Measurements from ENCODE around the gene BMP6. TPM values are rescaled to one million over a fixed set of nuclear protein-coding genes. Genes with fewer than 3 reads are reported as not detected.
A peak's percentile ranks its signal among the peaks of the same experiment; 100 is the strongest.
"Not testable (repeated sequence)": the region's sequence is repeated elsewhere in the genome, so short reads cannot be mapped to it uniquely, and the experiment has no call there.

The BMP6 gene
- total RNA-seq, 1 donor from 2014 or later, result 3.6 TPM

- ATAC-seq, result no peak
- no peak for DNase-seq (ENCODE audit: low spot score)
Measured at GRCh38 chr6:7786214-7786661, 60.3 kb downstream of the BMP6 start.

DNA sequence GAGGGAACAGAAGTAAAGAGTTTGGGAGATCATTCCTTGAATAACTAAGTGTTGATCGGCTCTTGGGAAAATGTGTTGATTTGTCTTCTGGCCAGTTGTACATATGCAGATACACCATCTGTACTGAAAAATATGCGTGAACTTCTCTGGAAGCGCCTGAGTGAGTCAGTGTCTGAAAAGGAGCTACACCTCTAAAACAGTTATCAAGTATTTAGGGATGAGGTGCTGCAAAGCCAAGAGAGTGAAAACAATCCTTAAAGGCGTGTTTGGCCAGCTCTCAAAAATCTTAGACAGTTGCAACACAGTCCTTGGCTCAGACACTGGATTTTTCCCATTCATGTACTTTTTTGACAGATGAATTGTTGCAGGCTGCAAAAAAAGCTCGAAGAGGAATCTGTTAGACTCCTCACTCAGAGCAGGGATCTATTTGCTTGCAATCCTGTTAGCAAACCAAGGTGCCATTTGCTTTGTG lies 61.3 kb downstream of the BMP6 start:
- peak; percentile 47 for ATAC-seq
- DNase-seq (ENCODE audit: low spot score), result no peak

GRCh38 chr6:7787731-7788130 lies 61.8 kb downstream of the BMP6 start:
- no peak for ATAC-seq
- no peak for DNase-seq (ENCODE audit: low spot score)

DNA sequence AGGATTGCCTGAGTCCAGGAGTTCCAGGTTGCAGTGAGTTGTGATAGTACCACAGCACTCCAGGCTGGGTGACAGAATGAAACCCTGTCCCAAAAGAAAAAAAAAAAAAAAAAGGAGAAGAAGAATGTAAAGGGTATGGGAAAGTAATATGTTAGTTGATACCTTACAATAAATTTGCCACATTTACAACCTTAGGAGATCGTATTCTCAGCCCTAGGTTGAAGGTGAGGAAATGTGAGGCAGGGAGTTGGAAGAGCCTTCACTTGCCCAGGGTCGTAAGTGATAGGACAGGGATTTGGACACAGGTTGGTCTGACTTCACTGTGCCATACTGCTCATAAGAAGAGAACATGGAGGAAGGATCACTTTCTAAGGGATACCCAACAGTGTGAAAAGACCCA lies 68.6 kb downstream of the BMP6 start:
- ATAC-seq (no peak), DNase-seq (ENCODE audit: low spot score) (no peak)

- ATAC-seq (no peak), DNase-seq (ENCODE audit: low spot score) (no peak)
Measured at GRCh38 chr6:7797386-7797785, 71.5 kb downstream of the BMP6 start.

DNA sequence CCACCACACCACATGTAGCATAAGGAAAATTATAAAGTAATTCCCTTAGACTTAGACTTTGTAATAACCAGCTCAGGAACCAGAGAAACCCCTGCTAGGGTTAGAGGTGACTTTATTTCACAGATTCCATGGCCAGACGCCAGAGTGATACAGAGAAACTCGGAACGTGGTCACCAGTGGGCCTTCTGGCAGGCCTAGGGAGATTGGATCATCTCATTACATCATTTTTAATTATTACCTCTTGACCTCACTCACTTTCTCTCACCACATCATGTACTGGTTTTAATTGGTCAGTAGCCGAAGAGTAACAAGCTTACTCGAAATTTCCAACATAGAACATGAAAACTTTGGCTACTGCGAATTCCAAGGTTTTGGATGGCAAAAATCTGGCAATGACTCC lies 72.9 kb downstream of the BMP6 start:
- ATAC-seq (no peak), DNase-seq (ENCODE audit: low spot score) (no peak)

DNA sequence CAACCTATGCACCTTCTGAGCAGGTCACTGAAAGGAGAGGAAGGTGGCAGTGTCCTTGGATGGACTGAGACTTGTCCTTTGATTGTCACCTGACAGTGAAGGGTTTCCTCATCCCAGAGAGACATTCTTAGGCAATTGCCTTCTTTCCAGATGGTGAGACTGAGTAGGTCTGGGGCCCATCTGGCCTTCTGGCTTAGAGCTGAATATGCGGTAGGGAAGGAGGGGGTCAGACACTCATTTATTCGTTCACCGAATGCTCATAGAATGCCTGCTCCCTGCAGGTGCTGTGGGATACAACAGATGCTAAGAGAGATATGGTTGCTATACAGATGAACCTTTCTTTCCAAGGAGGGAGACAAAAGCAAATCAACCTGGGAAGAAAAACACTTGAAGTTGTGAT lies 76.8 kb downstream of the BMP6 start:
- no peak for ATAC-seq
- no peak for DNase-seq (ENCODE audit: low spot score)

DNA sequence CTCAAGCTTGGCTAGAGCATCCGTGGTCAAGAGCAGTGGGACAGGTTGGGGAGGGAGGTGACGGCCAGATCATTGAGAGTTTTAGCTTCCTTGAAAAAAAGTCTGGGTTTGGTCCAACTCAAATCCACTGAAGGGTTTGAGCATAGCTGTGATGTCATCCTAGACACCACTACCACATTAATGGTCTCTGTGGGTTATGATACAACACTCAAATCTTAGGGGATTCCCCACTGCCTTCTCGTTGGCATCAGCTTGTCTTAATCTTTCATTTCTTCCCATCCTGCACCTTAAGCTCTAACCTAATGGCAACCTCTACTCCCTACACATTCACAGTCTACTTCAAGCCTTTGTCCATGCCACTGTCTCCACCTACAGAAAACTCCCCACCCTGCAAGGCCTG lies 77.3 kb downstream of the BMP6 start:
- ATAC-seq (no peak), DNase-seq (ENCODE audit: low spot score) (no peak)

GRCh38 chr6:7805078-7805849 lies 79.4 kb downstream of the BMP6 start:
- DNase-seq (ENCODE audit: low spot score), result no peak
- ATAC-seq, result no peak

GRCh38 chr6:7805850-7806214 lies 79.9 kb downstream of the BMP6 start:
- no peak for DNase-seq (ENCODE audit: low spot score)
- no peak for ATAC-seq

DNA sequence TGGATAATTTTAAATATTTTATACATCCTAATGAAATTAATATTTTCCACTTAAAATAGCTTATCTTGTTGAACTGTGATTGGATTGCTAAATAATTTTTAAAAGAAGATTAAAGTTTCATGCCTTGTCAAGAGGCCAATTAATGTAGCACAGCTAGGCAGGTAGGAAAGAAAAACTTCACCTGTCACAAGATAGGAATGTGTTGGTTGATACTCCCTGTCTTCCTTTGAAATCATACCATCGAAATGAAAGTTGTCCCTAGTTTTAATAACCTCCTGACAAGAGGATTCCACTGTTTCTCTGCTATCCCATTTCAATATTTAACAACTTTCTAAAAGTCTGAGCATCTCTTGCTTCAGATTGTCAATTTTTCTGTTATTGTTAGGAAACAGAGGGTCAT lies 80.8 kb downstream of the BMP6 start:
- no peak for ATAC-seq
- no peak for DNase-seq (ENCODE audit: low spot score)

GRCh38 chr6:7809346-7809745 lies 83.4 kb downstream of the BMP6 start:
- ATAC-seq (no peak), DNase-seq (ENCODE audit: low spot score) (no peak)

- DNase-seq (ENCODE audit: low spot score) (no peak), ATAC-seq (no peak)
Measured at GRCh38 chr6:7811441-7811840, 85.5 kb downstream of the BMP6 start.

DNA sequence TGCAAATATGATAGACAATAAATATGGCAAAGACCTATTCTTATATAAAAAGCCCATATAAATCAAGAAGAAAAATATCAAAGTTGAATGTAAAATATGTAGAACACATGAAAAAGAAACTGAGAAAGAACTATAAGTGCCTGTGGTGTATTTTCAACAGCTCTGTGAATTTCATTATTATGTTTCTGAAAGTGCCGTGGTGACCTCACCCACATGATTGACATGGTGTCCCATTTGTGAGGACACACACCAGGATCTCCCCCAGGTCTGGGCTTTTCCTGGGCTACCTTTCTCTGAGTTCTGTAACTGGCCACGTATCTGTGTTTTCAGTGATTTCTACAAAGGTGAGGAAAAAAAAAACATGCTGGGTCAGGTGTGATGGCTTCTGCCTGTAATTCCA lies 86.7 kb downstream of the BMP6 start:
- ATAC-seq, result no peak
- DNase-seq (ENCODE audit: low spot score), result no peak

- DNase-seq (ENCODE audit: low spot score), result no peak
- no peak for ATAC-seq
Measured at GRCh38 chr6:7813193-7813592, 87.3 kb downstream of the BMP6 start.

- ATAC-seq, result no peak
- DNase-seq (ENCODE audit: low spot score), result no peak
Measured at GRCh38 chr6:7813704-7814103, 87.8 kb downstream of the BMP6 start.

DNA sequence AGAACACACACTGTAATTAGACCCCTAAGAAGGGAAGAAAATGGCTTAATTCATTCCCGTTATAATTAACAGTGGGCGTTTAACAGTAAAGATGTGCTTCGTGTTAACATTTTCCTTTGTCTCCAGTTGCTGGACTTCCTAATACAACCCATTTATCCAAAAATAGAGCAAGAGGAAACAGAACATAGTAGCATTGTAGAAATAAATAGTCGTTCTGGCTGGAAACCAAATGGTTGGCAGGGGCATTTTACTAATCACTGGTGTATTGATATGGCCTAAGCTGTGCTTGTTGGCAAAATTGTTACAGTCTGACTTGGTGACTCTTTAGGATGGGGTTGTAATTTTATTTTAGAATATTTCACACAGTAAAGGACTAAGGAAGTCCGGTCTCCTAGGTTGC lies 89.8 kb downstream of the BMP6 start:
- ATAC-seq, result no peak

DNA sequence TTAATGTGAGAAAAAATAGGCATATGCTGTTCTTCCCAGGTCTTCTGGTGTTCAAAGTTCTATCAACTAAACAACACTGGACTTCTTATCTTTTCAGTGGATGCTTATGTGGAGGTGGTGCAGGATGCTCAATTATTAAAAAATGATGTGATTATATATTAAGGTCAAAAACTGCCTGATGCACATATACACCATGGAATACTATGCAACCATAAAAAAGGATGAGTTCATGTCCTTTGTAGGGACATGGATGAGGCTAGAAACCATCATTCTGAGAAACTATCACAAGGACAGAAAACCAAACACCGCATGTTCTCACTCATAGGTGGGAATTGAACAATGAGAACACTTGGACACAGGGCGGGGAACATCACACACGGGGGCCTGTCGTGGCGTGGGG lies 91.3 kb downstream of the BMP6 start:
- ATAC-seq; DNase-seq (ENCODE audit: low spot score): not testable (repeated sequence)

More for the DNA sequence above, 89.8 kb downstream of the BMP6 start:
- DNase-seq (ENCODE audit: low spot score), result no peak

GRCh38 chr6:7818257-7819214 lies 92.6 kb downstream of the BMP6 start:
- ATAC-seq (no peak), DNase-seq (ENCODE audit: low spot score) (no peak)

- DNase-seq (ENCODE audit: low spot score) (no peak), ATAC-seq (no peak)
Measured at GRCh38 chr6:7819431-7820015, 93.6 kb downstream of the BMP6 start.

- no peak for ATAC-seq
- DNase-seq (ENCODE audit: low spot score), result no peak
Measured at GRCh38 chr6:7820288-7820835, 94.5 kb downstream of the BMP6 start.

Data from left lobe of liver (tissue), 2 donors.